GM13976 (cell line): Measurements from ENCODE around the gene CCDC47.

Experiments
- DNase-seq: peaks from one replicate; pipeline ENCODE4 v3.0.0; 2012; ENCODE audit warnings: low spot score
- in situ Hi-C: fragments of 300-500 bp; cut with MboI; formaldehyde crosslinking; loops from one replicate; pipeline ENCODE4 v1.12.0; 2022; ENCODE audit warnings: low sequenced_read_pairs, mixed read lengths, inconsistent platforms; ENCODE audit not compliant: unreplicated experiment
- TF ChIP-seq, protein P1 (sequence below): IDR thresholded peaks from 2 replicates; pipeline ENCODE4 v1.5.1; 2012; ENCODE audit warnings: borderline replicate concordance, mild to moderate bottlenecking; ENCODE audit not compliant: insufficient read depth; ENCODE audit errors: extremely low read depth, missing control alignments, control extremely low read depth

Gene CCDC47

GRCh38 chr17:63700528-63701455 lies 72.6 kb downstream of the CCDC47 start:
- TF ChIP-seq, protein P1, sequence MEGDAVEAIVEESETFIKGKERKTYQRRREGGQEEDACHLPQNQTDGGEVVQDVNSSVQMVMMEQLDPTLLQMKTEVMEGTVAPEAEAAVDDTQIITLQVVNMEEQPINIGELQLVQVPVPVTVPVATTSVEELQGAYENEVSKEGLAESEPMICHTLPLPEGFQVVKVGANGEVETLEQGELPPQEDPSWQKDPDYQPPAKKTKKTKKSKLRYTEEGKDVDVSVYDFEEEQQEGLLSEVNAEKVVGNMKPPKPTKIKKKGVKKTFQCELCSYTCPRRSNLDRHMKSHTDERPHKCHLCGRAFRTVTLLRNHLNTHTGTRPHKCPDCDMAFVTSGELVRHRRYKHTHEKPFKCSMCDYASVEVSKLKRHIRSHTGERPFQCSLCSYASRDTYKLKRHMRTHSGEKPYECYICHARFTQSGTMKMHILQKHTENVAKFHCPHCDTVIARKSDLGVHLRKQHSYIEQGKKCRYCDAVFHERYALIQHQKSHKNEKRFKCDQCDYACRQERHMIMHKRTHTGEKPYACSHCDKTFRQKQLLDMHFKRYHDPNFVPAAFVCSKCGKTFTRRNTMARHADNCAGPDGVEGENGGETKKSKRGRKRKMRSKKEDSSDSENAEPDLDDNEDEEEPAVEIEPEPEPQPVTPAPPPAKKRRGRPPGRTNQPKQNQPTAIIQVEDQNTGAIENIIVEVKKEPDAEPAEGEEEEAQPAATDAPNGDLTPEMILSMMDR: peak; percentile 47
- in situ Hi-C loops: no loop called here
- DNase-seq: peak; percentile 82

GRCh38 chr17:63699638-63700527 lies 73.5 kb downstream of the CCDC47 start, which contains the start of gene LIMD2:
Gene LIMD2 (minus strand): TSS chr17:63700125. CDS start chr17:63699298, 827 bp downstream.
- in situ Hi-C loops: no loop called here
- TF ChIP-seq, protein P1: peak; percentile 10
- DNase-seq: peak; percentile 89

DNA sequence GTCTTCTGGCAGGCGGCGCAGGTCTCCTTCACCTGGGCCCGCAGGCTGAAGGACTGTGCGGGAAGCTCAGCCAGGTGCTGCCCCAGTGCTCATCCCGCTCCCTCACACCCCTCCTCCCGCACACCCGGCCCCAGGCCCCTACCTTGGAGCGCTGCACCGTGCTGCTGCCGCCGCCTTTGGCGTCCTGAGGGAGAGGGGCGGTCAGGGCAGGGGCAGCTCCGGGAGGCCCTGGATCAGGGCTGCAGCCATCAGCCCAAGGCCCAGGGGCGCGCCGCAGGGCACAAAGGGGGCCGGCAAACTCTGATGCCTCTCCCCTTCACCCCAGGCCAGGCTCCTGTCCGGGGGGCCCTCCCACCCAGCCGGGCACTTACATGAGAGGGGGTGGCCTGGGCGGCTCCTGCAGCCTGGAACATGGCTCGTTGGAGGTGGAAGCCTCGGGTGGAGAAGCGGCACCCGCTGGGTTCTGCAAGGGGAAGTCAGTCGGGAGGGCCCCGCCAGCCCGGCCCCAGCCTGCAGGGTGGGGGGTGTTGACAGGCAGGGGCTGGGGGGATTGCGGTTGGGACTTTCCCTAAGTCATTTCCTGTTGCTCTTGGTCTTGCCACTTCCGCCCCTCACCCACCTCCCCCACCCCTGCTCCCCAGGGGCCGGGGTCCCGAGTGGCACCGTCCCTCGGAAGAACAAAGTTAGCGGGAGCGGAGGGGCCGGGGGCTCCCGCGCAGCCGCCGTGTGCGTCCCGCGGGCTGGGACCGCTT lies 74.3 kb downstream of the CCDC47 start:
- TF ChIP-seq, protein P1: no peak
- in situ Hi-C loops: no loop called here
- DNase-seq: peak; percentile 86

DNA sequence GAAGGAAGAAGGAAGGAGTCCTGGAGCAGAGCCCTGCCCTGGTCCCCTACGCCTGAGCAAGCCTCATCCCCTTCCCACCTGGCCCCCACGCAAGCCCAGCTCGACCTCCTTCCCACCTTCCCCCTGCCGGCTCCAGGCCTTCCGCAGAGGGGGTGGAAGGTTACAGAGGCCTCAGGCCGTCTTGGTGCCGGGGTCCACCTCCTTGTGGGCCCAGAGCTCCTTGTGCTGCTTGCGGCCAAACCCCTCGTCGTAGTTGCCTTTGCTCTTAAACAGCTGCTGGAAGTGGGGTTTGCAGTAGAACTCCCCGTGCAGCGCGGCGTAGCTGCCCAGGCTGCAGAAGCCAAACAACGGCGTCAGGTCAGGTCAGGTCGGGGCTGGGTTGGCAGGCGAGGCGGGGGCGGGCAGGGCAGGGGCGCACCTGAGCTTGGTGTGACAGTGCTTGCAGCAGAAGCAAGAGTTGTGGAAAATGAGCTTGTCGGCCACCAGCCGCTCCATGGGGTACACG lies 75.0 kb downstream of the CCDC47 start:
- DNase-seq: peak; percentile 30
- in situ Hi-C loops: no loop called here
- TF ChIP-seq, protein P1: no peak

DNA sequence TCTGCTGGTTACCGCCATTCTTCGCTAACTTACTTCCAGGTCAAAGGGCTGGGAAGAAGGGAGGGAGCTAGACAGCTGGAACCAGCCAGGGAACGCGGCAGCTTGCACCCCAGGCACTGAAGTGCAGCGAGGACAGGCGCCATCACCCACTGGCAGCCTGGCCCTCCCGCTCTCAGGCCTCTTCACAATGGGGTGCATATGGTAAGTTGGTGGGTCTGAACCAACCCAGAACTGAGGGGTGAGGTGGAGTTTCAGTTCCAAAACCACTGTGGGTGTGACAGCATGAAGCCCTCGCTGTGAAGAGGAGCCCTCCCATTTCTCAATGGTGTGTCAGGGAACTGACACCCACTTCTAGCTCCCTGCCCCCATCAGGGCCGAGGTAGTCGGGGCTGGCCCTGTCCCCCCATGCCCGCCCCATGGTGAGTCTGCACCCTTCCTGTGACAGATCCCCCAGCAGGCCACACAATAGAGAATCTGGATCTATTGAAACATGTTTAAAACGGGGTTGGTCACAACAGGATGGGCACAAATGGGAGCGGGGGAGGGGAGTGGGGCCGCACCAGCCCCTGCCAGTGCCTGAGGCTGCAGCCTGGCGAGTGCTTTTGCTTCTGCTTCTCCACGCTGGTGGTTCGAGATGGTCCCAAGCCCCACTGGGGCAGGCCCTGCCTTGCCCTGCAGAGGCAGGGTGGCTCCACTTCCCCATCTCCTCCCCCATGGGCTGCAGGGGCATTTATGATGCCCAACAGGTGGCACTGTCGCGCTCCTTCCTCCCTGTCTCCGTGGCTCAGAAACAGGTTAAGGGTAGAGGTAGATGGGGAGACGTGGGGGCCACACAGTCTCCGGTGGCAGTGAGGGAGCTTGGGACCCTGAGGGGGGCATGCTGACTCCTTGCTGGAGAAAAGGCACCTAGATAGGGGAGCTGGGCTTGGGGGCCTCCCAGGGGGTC lies 75.8 kb downstream of the CCDC47 start:
- TF ChIP-seq, protein P1: peak; percentile 69
- peak; percentile 75 for DNase-seq
- in situ Hi-C loops: no loop called here
